ENCODE measurements around the gene GPR153.

The GPR153 gene

GRCh38 chr1:6268415-6268814, 7.5 kb upstream of the GPR153 start:
- DNase-seq: no peak

- no peak for DNase-seq
These were observed 6.9 kb upstream of the GPR153 start for GRCh38 chr1:6267686-6268322.

- DNase-seq: no peak
These were observed 5.7 kb upstream of the GPR153 start for GRCh38 chr1:6266641-6267040.

GRCh38 chr1:6265151-6265550, 4.3 kb upstream of the GPR153 start:
- no peak for DNase-seq

GRCh38 chr1:6263716-6264115, 2.8 kb upstream of the GPR153 start:
- DNase-seq: no peak

GRCh38 chr1:6262555-6263420, 1.9 kb upstream of the GPR153 start:
- DNase-seq: no peak

GRCh38 chr1:6261615-6261995, 707 bp upstream of the GPR153 start:
- peak; percentile 48 for DNase-seq

- peak; percentile 39 for DNase-seq
These were observed 414 bp downstream of the GPR153 start for GRCh38 chr1:6260433-6260934.

GRCh38 chr1:6259491-6260362, 1.2 kb downstream of the GPR153 start:
- peak; percentile 61 for DNase-seq

- DNase-seq: no peak
These were observed 2.2 kb downstream of the GPR153 start for GRCh38 chr1:6258675-6259074.

GRCh38 chr1:6257541-6258069, 3.3 kb downstream of the GPR153 start:
- DNase-seq: no peak

- DNase-seq: no peak
These were observed 4.3 kb downstream of the GPR153 start for GRCh38 chr1:6256645-6257044.

GRCh38 chr1:6254691-6255090, 6.2 kb downstream of the GPR153 start:
- no peak for DNase-seq

GRCh38 chr1:6253380-6253779, 7.5 kb downstream of the GPR153 start:
- DNase-seq: no peak

GRCh38 chr1:6252374-6252710, 8.6 kb downstream of the GPR153 start:
- no peak for DNase-seq

GRCh38 chr1:6251681-6252373, 9.1 kb downstream of the GPR153 start:
- no peak for DNase-seq

GRCh38 chr1:6251233-6251632, 9.7 kb downstream of the GPR153 start:
- DNase-seq: no peak

- no peak for DNase-seq
These were observed 10.9 kb downstream of the GPR153 start for GRCh38 chr1:6249739-6250689.

- DNase-seq: no peak
These were observed 11.8 kb downstream of the GPR153 start for GRCh38 chr1:6248932-6249738.

- no peak for DNase-seq
These were observed 12.6 kb downstream of the GPR153 start for GRCh38 chr1:6248161-6248776.

Data from NCI-H345 (cell line).